ENCODE data around the gene FAM131A. TPM values are rescaled to one million over a fixed set of nuclear protein-coding genes. Genes with fewer than 3 reads are reported as not detected.
A peak's percentile ranks its signal among the peaks of the same experiment; 100 is the strongest.

FAM131A gene
- total and polyA plus RNA-seq, 9 of the 15 experiments (the other 6 are each of a cell fraction or from before 2014, with no cell fraction given), result 0.48 to 11.1 (median 4.3) TPM

- TF ChIP-seq, protein P1, sequence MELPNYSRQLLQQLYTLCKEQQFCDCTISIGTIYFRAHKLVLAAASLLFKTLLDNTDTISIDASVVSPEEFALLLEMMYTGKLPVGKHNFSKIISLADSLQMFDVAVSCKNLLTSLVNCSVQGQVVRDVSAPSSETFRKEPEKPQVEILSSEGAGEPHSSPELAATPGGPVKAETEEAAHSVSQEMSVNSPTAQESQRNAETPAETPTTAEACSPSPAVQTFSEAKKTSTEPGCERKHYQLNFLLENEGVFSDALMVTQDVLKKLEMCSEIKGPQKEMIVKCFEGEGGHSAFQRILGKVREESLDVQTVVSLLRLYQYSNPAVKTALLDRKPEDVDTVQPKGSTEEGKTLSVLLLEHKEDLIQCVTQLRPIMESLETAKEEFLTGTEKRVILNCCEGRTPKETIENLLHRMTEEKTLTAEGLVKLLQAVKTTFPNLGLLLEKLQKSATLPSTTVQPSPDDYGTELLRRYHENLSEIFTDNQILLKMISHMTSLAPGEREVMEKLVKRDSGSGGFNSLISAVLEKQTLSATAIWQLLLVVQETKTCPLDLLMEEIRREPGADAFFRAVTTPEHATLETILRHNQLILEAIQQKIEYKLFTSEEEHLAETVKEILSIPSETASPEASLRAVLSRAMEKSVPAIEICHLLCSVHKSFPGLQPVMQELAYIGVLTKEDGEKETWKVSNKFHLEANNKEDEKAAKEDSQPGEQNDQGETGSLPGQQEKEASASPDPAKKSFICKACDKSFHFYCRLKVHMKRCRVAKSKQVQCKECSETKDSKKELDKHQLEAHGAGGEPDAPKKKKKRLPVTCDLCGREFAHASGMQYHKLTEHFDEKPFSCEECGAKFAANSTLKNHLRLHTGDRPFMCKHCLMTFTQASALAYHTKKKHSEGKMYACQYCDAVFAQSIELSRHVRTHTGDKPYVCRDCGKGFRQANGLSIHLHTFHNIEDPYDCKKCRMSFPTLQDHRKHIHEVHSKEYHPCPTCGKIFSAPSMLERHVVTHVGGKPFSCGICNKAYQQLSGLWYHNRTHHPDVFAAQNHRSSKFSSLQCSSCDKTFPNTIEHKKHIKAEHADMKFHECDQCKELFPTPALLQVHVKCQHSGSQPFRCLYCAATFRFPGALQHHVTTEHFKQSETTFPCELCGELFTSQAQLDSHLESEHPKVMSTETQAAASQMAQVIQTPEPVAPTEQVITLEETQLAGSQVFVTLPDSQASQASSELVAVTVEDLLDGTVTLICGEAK (IDR thresholded peaks at IDR 0.05), result peak; percentile 45; the same call in 1 of the 2 replicates
- TF ChIP-seq, protein P1 (CRISPR knock-in tag; IDR thresholded peaks at IDR 0.05), result 0 out of 2 replicates have a peak, but pooled peaks have one; percentile 14
- no peak for TF ChIP-seq REST (IDR thresholded peaks at IDR 0.05; ENCODE audit: borderline replicate concordance)
- TF ChIP-seq REST (CRISPR knock-in tag; IDR thresholded peaks at IDR 0.05; ENCODE audit: low read depth), result no peak
- no peak for TF ChIP-seq ZBTB8A (IDR thresholded peaks at IDR 0.05; ENCODE audit: partially characterized antibody)
- peak in 1 of 2 experiments; percentile 42; a peak in 1 of 4 replicates for TF ChIP-seq NONO (IDR thresholded peaks at IDR 0.05; ENCODE audit: low read depth in 2 of 2, low read length in 1 of 2)
- no peak for TF ChIP-seq MAFG (tag; conservative IDR thresholded peaks at IDR 0.05)
- TF ChIP-seq TEAD1 (CRISPR knock-in tag; IDR thresholded peaks at IDR 0.05), result 0 out of 4 replicates have a peak, but pooled peaks of 1 of the 2 experiments have one; percentile 62
These were observed 22.5 kb upstream of the FAM131A start (continued) for GRCh38 chr3:184314700-184315542.
